Activated CD4-positive, CD25-positive, alpha-beta regulatory T cell treated with anti-CD3 and anti-CD28 coated beads, Interleukin-2, amount 50 U/mL, for 16 hours (primary cell): Measurements from ENCODE around the gene PAPSS2.

Experiments
- DNase-seq: peaks from one replicate; pipeline ENCODE4 v3.0.0-alpha.2; 2020; ENCODE audit warnings: low read depth, low spot score

Gene PAPSS2

DNA sequence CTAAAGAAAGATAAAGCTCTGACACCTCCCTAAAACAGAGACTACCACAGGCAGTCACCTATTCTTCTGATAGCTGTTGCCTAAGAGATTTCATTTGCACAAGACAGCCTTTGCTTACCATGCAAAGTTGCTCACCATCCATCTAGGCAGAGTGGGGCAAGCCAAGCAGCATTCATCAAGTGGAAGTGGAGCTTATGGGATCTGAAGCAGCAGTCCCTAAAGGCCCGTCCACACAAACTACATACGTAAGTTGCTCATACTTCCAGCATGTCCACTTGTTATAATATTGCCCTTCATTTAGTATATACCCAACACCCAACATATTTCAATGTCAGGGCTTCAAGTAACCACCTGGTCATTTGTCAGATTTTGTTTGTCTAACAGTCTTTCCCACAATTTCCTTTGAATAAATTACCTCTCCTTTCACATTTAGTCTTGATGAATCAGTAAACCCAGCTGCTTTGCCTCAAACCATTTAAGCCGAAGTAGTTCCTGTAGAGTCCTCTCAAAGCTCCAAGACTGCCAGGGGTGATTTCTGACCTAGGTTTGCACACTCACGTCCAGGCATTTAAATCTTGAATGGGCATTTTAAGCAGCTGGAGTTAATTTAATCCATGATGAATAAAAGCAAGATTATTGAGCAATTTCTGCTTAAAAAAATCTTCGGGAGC is 90.5 kb downstream of the PAPSS2 start:
- no peak for DNase-seq

DNA sequence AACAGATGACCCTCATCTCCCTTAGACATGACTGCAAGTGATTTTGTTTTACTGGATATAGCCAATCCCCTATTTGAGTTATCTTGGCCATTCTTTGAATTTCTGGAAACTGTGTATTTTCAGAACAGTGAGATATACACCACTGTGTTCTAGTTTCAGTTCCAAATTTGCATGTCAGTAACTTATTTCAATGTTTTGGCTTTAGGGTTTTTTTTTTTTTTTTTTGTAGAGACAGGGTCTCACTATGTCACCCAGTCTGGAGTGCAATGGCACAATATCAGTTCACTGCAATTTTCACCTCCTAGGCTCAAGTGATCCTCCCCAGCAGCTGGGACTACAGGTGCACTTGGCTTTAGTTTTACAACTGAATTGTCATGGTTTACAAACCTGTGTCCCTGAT is 91.1 kb downstream of the PAPSS2 start:
- no peak for DNase-seq

DNA sequence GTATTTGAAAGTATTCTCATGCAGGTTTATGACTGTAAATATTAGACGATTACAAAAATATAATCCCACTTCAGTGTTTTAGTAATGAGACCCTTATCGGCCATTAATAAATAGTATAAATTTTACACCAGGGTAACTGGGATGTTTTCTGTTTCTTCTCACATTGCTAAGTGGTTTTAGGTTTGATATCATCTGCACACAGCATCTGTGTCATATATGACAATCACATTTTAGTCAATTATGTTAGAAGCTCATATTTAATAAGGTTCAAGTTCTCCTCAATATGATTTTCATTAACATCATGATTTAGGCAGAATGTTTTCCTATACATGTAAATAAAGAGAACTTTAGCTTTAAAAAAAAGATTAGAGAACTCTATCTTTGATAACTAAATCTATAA is 91.6 kb downstream of the PAPSS2 start:
- DNase-seq = no peak

DNA sequence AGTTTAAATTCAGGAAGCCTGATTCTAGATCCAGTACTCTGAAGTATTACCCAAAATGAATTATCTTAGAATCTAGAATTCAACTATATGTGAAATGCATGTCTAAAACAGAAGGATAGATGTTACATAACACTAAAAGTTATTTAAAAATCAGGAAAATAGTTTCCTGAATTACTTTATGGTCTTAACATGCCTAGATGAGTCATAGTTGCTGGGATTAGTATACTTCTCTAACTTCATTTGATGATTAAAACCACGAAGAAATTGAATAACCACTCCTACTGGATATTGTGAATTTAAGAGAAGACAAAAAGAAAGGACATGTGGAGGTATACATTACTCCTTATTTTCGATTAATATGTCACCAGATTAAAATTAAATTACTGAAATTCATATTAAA is 92.9 kb downstream of the PAPSS2 start:
- DNase-seq = no peak

DNA sequence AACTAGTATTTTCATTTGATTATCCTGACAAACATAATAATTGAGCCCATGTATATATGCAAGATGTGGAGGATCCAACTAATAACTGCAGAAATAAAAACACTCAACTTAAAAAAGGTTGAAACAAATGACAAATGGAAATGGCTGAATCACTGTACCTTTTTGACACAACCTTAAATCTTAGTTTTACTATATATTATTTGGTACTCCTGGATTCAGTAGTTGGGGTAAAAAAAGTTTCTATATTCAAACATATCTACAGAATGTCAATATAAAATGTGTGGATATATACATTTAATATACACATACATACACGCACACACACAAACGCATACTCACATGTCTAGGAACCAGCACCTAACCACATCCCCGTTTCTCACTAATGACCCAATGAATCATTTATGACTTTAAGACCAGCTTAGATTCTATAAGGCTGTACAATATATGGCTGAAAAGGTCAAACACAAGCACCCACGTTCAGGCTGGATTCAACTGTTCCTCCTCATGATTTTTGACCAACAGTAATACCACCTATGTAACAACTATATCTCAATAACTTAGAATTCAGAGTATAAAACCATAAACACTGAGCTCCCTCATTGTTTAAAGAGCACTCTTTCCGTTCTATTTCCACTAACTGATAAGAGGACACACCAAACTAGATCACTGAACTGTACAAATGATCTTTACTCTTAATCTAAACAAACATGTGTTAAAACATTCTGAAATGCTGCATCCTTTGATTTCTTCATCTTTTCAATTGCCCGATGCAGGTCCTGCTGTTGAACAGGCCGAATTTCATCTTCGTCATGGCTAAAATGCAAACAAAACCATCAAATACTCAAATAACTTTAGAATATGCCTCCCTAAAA is 94.6 kb downstream of the PAPSS2 start:
- DNase-seq = no peak

DNA sequence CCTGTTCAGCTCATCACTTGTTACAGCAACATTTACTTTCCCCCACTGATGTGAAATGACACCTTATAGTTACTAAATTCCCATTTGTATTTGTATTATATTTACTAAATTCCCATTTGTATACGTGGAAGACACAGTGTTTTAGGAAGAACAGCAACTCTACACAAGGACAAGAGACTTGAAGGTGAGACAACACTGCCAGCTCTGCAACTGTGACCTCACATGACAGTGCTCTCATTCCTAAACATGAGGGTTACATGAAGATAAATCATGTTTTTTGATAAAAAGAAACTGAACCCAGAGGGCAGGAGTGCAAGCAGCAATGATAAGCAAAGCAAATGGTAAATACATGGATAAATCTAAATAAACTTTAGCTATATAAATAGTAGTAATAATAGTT is 98.0 kb downstream of the PAPSS2 start:
- DNase-seq = no peak

DNA sequence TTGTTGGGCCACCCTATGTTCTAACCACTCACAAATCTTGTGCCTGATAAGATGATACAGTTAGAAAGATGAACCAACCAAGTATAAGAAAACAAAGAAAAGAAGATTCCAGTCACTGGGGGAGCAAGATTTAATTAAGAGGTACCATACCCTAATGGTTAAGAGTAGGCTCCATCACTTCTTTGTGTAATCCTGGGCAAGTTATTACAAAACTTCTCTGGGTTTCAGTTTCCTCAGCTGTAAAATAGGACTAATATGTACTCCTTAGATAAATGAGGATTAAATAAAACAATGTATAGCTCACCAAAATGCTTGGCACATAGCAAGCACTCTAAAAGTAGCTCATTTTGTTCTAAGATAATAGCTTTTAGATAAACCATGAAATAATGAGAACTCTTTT is 99.9 kb downstream of the PAPSS2 start:
- DNase-seq = no peak

DNA sequence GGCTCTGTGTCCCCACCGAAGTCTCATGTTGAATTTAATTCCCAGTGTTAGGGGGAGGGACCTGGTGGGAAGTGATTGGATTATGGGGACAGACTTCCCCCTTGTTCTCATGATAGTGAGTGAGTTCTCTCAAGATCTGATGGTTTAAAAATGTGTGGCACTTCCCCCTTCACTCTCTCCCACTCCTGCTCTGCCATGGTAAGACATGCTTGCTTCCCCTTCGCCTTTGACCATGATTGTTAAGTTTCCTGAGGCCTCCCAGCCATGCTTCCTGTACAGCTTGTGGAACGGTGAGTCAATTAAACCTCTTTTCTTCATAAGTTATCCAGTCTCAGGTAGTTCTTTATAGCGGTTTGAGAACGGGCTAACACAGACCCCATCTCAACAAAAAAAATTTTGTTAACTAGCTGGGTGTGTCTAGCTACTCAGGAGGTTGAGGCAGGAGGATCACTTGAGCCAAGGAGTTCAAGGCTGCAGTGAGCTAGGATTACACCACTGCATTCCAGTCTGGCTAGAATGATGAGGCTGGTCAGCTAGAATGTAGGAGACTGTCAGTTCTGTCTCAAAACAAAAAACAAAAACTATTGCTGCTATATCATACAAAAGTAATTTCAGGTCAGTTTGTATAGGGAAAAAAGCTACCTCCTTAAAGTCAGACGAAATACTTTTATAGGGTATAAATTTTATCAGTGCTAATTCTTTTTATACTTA is 100.7 kb downstream of the PAPSS2 start:
- no peak for DNase-seq

DNA sequence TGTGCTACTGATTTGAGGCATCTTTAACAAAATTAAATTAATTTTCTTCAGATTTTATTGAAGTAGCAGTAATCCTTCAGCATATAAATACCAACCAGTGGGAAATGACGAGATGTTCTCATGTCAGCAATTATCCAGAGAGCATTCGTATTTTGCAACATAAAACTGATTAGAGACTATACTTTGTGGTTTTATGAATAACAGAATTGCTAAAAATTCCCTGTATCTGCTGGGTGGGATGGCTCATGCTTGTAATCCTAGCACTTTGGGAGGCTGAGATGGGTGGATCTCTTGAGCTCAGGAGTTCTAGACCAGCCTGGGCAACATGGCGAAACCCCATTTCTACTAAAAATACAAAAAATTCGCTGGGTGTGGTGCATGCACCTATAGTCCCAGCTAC is 101.5 kb downstream of the PAPSS2 start:
- DNase-seq = no peak

DNA sequence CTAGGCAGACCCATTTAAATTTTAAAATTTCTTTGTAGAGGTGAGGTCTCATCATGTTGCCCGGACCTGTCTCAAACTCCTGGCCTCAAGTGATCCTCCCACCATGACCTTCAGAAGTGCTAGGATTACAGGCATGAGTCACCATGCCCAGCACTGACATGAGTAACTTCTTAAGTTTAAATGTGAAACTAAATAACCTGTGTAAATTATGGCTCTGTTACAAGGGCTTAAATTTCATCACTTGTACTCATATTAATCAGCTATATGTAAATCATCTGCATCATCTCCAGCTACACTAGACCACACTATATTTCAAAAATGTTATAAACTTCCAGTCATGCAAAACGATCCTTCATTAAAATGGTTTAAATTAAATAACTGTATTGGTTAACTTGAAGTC is 102.2 kb downstream of the PAPSS2 start:
- DNase-seq = no peak

DNA sequence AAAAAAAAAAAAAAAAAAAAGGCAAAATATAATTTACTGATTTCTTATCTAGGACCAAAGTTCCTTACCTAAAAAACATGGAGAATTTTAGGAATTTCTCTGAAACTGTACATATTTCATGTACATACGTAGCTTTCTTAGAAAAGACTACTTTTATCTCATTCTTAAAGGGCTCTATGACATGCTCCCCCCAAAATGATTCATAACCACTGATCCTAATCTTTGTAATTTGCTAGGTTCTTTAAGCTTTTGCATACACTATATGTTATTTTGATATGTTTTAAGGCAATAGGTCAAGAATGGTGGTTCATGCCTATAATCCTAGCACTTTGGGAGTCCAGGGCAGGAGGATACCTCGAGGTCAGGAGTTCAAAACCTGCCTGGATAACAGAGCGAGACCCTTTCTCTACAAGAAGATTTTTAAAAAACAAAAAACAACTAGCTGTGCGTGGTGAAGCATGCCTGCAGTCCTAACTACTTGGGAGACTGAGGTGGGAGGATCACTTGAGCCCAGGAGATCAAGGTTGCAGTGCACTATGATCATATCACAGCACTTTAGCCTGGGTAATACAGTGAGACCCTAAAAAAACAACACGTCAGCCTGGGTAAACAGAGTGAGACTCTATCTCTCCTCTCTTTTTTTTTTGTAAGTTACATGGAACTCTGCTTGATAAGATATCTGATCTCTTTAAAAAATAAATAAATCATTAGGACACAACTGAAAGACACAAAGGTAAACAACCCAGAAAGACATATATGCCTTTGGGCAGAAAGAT is 103.6 kb downstream of the PAPSS2 start:
- no peak for DNase-seq

DNA sequence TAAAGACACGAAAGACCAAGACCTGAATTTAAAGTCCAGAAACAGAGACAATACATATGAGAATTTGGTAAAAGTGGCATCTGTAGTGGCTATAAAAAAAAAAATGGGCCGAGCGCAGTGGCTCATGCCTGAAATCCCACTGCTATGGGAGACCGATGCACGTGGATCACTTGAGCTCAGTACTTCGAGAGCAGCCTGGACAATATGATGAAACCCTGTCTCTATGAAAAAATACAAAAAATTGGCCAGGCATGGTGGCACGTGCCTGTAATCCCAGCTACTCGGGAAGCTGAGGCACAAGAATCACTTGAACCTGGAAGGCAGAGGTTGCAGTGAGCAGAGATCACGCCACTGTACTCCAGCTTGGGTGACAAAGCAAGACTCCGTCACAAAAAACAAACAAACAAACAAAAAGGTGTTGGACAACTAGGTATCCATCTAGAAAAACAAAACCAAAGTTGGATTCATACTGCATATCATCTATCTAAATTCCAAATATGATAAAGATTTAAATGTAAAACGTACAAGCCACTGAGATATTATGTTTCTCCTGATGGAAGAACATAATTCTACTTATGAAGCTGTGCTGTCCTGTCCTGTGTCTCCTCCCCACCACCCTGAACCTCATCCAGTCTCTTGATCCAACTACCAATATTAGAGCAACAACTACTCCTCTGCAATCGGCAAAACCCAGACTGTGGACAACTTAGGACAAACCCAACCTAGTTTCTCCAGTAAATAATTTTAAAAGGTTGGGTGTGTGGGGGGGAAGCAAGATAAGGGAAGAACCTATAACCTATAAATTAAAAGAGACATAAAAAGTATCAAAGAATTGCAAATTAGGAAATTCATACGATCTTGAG is 104.6 kb downstream of the PAPSS2 start:
- no peak for DNase-seq

DNA sequence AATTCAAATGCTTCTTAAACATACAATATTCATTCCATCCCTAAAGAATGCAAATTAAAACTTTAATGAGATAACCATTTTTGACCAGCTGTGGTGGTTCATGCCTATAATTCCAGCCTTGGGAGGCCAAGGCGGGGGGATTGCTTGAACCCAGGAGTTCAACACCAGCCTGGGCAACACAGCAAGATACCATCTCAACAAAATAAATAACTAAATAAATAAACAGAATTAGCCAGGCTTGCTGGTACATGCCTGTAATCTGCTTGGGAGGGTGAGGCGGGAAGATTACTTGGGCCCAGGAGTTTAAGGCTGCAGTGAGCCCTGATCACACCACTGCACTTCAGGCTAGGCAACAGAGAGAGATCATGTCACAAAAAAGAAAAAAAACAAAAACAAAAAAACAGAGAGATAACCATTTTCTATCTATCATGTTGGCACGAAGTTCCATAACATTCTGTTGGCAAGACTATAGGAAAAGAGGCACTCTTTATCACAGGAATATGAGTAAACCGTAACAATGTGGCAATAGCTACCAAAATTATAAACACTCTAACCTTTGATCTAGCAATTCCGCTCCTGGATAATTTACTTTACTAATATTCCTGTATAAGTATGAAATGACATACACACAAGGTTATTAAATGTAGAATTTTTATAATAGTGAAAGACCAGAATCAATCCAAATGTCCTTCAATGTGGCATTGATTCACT is 106.1 kb downstream of the PAPSS2 start:
- DNase-seq = no peak

DNA sequence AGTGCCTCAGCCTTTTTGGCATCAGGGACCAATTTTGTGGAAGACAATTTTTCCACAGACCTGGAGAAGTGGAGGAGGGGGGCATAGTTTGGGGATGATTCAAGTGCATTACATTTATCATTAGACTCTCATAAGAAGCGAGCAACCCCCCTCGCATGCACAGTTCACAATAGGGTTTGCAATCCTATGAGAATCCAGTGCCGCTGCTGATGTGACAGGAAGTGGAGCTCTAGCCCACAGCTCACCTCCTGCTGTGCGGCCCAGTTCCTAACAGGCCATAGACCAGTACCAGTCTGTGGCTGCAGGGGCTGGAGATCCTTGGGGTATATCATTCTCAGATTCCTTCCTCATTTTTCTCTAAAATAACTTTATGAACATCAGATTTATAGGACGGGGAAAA is 107.6 kb downstream of the PAPSS2 start:
- DNase-seq = no peak

DNA sequence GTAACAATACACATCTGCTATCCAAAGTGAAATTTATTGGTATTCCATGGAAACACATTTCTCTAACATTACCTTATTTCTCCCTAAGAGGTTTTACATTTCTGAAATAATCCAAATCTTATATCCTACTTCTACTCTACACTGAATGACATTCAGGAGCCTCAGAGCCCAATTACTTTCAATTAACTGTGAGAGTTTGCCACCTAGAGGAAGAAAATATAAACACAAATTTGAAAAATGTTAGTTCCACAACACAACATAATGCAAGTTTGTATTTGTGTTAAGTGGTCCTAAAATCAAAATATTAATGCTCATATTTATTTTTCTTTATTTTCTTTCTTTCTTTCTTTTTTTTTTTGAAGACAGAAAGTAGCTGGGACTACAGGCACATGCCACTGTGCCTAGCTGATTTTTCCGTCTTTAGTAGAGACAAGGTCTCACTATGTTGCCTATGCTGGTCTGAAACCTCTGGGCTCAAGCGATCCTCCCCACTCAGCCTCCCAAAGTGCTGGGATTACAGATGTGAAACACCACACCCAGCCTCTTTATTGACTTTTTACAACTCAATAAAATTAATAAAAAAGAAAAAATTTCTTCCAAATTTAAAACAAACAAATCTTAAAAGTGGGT is 112.3 kb downstream of the PAPSS2 start:
- no peak for DNase-seq

DNA sequence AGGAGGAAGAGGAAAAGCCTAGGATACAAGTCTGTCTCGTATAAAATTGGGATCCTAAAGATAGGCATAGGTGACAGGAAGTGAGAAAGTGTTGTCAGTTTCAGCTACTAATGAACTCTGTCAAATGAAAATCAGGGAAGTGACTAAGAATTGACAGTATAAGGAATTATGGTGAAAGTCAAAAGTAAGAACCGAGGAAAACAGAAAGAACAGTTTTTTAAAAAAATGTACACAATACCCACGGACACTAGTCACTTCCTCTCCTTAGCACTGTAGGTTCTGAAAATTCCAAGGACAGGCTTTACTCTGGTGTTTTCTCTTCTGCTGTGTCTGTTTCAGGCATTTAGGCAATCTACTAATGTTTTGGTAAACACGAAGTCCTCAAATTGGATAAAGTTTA is 116.1 kb downstream of the PAPSS2 start:
- DNase-seq = no peak

DNA sequence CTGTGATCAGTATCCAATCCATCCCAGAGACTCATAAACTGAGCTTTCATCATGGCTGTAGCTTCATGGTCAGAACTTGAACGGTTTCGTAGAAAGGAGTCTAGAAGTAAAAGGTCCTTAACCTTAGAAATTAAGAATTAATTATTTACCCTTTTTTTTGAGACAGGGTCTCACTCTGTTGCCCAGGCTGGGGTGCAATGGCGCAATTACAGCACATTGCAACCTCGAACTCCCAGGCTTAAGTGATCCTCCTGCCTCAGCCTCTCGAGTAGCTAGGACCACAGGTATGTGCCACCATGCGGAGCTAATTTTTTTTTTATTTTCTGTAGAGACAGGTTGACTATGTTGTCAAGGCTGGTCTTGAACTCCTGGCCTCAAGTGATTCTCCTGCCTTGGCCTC is 116.7 kb downstream of the PAPSS2 start:
- no peak for DNase-seq

DNA sequence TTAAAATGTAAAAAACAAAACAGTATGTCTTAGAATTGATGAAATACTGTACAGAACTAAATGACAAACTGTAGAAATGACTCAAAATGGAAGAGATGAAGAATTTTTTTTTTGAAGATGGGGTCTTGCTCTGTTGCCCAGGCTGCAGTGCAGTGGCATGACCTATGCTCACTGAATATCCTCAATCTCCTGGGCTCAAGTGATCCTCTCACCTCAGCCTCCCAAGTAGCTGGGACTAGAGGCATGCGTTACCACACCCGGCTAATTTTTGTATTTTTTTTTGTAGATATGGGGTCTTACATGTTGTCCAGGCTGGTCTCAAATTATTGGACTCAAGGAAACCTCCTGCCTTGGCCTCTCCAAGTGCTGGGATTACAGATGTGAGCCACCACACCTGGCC is 121.9 kb downstream of the PAPSS2 start:
- DNase-seq = no peak

DNA sequence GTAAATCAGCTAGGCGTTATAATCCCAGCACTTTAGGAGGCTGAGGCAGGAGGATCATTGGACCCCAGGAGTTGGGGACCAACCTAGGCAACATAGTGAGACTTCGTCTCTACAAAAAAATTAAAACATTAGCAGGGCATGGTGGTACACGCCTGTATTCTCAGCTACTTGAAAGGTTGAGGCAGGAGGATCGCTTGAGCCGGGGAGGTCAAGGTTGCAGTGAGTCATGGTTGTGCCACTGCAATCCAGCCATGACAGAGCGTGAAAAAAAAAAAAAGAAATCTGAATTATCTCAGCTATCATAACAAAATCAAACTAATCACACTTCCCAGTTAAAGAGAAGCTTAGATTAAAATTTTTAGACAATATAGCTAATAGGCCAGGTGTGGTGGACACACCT is 123.0 kb downstream of the PAPSS2 start:
- no peak for DNase-seq

DNA sequence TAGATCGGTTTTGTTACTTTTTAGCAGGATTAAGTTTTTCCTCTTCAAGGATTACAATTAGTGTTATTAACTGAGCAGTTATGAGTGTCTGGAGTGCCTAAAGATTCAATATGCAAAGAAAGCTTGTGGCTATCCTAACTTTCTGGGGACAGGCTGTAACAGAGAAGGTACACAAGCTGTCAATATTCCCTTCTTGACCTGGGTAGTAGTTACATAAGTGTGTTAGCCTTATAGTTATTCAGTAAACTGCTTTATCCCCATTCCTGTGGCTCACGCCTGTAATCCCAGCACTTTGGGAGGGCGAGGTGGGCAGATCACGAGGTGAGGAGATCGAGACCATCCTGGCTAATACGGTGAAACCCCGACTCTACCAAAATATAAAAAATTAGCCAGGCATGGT is 126.7 kb downstream of the PAPSS2 start:
- DNase-seq = no peak
